COLO668 (cell line): Measurements from ENCODE around the gene KLHL42.
"Not testable (repeated sequence)": the region's sequence is repeated elsewhere in the genome, so short reads cannot be mapped to it uniquely, and the experiment has no call there.

Experiments
- DNase-seq: peaks from one replicate; lab custom pipeline; 2025; ENCODE audit not compliant: unreplicated experiment; lab: John Stamatoyannopoulos, UW

The KLHL42 gene

GRCh38 chr12:27814851-27815591 is 35.0 kb downstream of the KLHL42 start:
- no peak for DNase-seq

- DNase-seq: no peak
Observed at GRCh38 chr12:27817766-27818165, 37.7 kb downstream of the KLHL42 start.

GRCh38 chr12:27818401-27818918 is 38.4 kb downstream of the KLHL42 start:
- DNase-seq: peak; percentile 22

- no peak for DNase-seq
Observed at GRCh38 chr12:27820564-27820963, 40.5 kb downstream of the KLHL42 start.

- peak; percentile 9 for DNase-seq
Observed at GRCh38 chr12:27821259-27821973, 41.4 kb downstream of the KLHL42 start.

GRCh38 chr12:27822076-27822712 is 42.2 kb downstream of the KLHL42 start:
- no peak for DNase-seq

GRCh38 chr12:27823038-27823437 is 43.0 kb downstream of the KLHL42 start:
- no peak for DNase-seq

- DNase-seq: no peak
Observed at GRCh38 chr12:27824126-27824842, 44.3 kb downstream of the KLHL42 start.

GRCh38 chr12:27826076-27826475 is 46.0 kb downstream of the KLHL42 start:
- DNase-seq: no peak

- DNase-seq: no peak
Observed at GRCh38 chr12:27828196-27828595, 48.2 kb downstream of the KLHL42 start.

GRCh38 chr12:27838543-27839185 is 58.6 kb downstream of the KLHL42 start:
- DNase-seq: no peak

- no peak for DNase-seq
Observed at GRCh38 chr12:27840229-27840999, 60.4 kb downstream of the KLHL42 start.

- DNase-seq: no peak
Observed at GRCh38 chr12:27841392-27841882, 61.4 kb downstream of the KLHL42 start.

- DNase-seq: no peak
Observed at GRCh38 chr12:27843714-27844245, 63.7 kb downstream of the KLHL42 start.

- DNase-seq: no peak
Observed at GRCh38 chr12:27844366-27845090, 64.5 kb downstream of the KLHL42 start.

GRCh38 chr12:27845187-27845586 is 65.2 kb downstream of the KLHL42 start:
- DNase-seq: no peak

GRCh38 chr12:27845706-27846105 is 65.7 kb downstream of the KLHL42 start:
- DNase-seq: not testable (repeated sequence)

- not testable (repeated sequence) for DNase-seq
Observed at GRCh38 chr12:27847293-27847692, 67.3 kb downstream of the KLHL42 start.

GRCh38 chr12:27851311-27851710 is 71.3 kb downstream of the KLHL42 start:
- no peak for DNase-seq
